ENCODE measurements around the gene PLPP3.
A peak's percentile ranks its signal among the peaks of the same experiment; 100 is the strongest.

Gene PLPP3

DNA sequence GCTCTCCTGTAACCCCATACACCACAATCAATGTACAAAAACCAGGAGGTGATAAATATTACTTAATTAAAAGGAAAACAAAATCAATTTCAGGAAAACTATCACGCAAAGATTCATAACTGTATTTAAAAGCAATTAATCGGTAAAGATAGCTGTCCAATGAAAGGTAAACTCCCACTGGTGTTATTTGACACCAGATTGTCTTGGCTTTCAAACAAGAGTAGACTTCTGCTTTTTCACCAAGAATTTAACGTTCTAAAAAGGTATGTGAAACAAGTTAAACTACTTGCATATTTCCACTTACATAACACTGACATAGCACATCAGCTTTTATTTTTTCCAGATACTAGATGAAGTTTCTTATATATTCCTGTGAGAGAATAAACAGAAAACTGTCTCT is 3.5 kb downstream of the PLPP3 start:
- DNase-seq, result no peak

DNA sequence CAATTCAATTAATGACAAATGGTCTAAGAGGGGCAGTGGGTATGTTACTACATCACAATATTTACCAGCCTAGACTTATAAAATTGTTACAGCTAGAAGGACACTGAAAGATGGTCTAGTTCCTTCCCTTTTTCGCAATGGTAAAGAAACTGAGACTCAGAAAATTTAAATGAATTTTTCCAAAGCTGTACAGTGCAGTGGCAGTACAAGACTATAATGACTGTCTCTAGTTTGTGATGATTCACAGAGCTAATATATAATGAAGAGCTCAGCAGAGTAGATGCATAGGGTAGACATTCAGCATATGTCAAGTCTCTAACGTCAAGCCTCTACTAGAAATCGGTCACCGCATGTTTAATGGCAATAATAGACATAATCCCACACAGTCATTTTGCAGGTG is 4.6 kb downstream of the PLPP3 start:
- no peak for DNase-seq

DNA sequence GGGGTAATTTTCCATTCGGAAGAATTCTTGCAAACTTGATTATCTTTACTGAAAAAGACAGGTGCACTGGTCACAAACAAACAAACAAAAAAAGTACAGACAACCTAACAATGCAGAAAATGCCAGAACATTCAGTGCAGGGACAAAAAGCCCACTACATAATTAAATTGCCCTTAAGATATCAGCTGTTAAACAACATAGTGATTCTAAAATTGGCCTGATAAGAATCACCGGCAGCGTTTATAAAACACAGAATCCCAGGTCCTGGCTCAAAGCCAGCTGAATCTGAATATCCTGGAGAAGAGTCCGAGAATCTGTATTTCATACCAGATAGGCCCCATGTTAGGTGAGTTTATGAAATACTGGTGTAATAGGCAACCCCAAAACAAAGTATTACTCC is 6.1 kb downstream of the PLPP3 start:
- no peak for DNase-seq

DNA sequence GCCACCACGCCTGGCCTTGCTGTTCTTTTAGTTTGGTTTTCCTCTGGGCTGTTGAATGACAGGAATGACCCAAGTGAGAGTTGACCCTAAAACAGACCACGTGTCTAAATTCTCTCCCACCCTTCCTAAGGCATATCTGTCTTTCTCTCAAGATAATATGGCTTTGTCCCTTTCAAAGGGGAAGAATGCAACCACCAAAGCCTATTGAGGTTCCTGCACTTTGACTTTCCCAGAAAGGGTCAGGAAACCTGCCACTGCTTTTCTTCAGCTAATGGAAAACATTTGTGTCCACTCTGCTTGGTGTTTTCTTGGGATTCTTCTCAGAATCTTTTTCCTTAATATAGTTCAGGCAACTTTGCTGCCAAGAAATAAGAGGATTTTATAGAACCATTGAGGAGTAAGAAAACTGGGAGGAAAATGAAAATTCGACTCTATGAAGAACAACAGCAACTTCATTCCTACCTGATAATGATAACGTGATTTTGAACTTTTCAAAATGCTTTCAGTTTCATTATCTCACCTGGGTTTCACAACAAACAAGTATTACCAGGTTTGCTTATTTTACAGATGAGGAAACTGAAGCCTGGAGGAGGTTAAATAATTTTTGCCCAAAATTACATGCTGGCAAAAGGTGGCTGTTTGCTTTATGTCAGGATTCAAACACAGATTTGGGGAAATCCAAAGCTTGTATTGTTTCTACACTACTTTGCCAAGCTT is 6.9 kb downstream of the PLPP3 start:
- no peak for DNase-seq

DNA sequence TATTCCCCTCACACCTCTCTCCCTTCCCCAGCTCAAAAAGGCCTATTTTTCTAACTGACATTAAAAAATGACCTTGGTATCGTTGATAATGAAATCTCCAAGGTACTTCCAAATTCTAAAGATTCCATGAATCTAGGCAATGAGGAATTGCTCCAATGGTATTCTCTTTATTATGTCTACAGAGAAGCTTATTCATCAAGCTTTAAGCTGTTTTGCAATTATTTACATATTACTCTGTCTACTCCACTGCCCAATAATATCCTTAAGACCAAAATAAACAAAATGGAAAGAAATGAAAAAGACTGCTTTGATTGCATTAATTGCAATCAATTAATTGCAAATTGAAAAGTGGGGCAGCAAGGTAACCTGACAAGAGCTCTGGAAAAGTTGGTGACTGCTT is 7.9 kb downstream of the PLPP3 start:
- no peak for DNase-seq

DNA sequence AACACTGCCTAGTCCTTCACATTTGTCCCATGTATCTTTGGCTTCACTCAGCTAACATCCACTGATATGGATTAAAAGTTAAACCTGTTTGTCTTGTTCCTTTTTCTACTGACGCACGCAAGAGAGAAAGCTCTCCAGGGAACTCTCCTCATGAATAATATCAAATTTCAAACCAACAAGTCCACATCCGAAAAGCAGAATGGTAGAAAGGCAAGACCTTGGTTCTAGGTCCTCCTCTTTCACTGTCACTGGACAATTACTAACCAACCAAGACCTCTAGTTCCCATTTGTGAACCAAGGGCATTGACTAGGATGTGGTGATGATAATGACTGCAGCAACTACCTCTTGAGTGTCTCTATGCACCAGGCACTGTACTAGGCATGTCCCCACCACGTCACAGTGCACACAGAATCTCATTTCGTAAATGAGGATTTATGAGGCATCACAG is 8.4 kb downstream of the PLPP3 start:
- DNase-seq, result peak in 1 of 3 experiments; percentile 13

DNA sequence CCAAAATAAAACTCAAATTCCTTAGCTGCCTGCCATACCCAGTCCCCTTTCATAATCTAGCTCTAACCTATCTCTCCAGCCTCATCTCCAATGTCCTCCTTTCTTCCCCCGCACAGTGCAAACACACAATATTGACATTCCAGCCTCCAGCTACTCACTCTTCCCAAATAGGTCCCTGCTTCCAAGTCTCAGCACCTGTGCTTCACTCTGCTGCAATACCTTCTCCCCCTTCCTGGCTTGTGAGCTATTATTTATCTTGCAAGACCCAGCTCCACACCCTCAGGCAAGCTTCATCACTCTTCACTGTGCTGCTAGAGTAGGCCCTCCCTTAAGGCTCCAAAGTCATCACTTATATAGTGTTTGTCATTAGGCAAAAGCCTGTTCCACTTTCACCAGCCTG is 9.7 kb downstream of the PLPP3 start:
- DNase-seq, result peak in 1 of 3 experiments; percentile 19

DNA sequence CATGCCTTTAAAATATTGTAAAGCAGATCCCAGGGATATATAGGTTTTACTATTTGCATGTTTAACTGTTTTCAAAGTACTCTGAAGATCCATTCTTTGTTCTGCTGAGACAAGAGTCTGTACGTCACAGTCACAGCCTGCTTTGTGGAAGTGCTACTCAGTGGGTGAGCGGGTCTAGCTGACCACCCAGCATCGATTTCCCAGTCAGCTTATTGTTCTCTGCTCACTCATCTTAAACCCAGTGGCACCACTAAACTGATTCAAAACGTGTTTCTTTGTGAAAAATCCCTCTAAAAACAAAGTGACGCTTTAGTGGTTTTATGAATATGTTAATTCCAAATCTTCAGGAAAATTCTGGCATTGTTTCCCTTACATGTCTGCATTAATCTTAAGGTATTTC is 12.4 kb downstream of the PLPP3 start:
- DNase-seq, result no peak

DNA sequence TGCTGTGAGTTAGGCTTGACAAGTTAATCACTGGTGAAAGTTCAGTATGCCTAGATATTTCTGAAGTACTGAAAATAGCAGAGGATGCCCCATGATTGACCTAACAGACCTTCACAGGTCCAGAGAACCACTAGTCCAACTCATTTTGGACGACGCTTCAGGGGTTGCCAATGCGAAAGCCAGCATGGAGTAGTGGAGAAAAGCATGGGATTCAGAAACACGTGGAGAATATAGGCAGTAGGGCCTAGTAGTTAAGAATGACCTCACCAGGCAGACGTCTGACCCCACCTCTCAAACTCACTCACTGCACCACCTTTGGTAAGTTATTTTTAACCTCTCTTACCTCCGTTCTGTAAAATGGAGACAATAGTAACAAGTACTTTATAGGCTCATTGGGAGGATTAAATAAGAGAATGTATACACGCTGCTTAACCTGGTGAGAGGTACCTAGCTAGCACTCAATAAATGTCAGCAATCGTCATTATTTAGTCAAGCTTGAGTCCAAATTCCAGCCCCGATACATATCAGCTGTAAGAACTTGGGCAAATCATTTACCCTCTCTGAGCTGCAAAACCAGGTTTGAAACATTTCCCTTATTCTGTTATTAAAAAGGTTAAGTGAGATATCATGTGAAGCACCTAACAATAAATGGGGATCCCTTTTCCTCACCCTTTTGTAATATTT is 13.2 kb downstream of the PLPP3 start:
- DNase-seq, result no peak

DNA sequence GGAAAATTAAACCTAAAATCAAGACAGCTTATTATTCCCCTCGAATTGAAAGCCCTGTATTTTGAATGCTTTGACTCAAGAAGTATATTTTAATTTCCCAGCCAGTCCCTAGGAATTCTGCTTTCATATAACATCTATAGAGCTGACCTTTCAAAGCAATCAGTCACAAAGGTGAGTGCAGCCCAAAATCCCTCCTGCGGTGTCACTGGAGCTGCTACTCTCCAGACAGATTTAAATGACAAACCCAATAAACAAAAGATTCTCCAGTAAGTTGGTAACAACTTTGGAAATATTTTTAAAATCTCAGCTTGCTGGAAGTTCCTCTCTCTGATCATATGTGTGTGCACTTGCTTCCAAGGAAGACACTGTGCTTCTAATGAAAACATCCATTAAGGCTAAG is 14.7 kb downstream of the PLPP3 start:
- no peak for DNase-seq

DNA sequence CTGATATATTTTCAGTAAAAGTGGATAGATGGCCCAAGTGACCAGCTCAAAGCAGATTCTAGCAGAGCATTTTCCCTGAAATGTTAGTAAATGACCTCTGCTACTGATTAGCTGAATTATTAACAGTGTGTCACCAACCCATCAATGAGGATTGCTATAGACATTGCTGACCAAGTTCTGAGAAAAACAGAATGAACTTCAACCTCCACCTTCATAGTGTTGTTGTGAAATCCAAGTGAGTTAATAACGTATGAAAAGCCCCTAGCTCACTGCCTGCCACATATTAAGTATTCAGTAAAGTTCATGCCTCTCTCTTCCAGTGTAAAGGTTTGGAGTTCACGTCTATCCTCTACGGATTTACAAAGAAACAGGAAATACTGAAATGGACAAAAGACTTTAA is 15.8 kb downstream of the PLPP3 start:
- no peak for DNase-seq

DNA sequence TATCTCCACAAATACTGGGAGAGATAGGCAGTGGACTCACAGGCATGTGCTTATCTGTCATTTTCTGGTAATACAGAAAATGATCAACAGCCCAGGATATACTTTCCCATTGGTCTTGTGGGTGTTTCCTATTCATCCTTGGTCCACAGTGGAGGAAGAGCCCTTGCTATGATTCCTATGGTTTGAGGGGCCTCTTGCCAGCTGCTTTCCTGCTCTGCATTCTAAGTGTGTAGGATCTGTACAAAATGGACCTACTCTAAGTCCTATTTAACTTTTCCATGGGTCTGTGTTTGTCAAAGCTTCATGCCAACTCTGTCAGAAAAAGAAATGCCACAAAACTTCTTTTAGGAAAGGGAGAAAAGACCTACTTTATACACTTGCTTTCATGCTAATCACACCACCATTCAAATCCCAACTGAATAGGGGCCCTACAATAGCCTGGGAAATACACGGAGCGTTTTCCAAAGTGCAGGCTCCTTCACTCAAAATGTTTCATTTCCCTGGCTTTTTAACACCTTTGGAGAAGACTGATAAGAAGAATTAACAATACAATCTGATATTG is 16.4 kb downstream of the PLPP3 start:
- DNase-seq, result no peak

DNA sequence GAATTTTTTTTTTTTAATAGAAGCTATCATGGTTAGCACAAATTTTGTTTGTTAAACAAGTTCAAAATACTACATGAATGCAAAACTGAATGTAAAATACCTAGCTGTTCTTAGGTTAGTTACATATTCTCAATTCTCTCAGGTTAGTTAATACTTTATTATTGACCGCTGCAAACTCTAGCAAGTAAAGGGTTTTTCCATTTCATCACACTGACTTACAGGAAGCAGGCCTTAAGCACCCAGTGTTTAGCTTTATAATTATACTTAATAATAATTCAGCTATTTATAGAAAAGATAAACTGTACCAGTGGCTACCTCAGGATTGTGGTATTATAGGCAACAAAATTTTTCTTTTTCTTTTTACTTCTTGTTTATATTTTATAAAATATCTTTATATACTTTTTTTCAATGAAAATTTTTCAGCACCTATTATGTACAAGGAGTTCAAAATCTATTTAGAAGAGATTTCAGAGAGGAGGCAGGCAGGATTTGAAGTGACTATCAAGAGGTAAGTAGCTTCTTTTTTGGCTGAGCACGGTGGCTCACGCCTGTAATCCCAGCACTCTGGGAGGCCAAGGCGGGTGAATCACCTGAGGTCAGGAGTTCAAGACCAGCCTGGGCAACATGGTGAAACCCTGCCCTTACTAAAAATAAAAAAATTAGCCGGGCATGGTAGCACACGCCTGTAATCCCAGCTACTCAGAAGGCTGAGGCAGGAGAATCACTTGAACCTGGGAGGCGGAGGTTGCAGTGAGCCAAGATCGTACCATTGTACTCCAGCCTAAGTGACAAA is 17.9 kb downstream of the PLPP3 start:
- peak in 1 of 3 experiments; percentile 29 for DNase-seq

DNA sequence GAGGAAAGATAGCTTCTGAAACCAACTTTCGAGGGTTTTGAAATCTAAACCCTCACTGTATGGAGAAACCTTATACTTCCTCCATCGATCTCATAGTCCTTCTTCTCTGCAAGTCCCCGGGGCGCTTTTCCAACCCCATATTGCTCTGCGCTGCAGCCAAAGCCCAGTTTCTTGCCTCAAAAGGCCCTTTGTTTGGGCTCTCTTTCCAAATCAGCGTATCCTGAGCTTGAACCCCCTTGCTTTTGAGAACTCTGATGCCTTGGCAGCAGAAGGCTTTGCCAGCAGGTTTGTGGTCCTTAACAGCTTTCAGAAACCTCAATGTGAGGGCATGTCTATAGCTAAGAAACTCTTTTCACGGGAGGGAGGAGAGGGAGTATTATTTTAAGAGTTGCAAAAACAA is 21.6 kb downstream of the PLPP3 start:
- no peak for DNase-seq

DNA sequence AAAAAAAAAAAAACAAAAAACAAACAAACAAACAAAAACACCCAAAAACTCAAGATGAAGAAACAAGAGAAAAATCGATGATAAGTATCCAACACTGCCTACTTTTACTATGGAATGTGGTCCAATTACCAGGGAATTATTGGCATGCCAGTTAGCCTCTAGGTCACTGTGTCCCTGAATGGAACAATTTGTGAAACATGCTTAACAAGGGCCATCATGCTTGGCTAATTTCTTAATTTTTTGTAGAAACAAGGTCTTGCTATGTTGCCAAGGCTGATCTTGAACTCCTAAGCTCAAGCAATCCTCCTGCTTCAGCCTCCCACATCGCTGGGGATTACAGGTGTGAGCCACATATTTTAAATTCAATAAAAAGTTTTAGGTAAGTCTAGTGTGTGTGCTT is 23.9 kb downstream of the PLPP3 start:
- no peak for DNase-seq

DNA sequence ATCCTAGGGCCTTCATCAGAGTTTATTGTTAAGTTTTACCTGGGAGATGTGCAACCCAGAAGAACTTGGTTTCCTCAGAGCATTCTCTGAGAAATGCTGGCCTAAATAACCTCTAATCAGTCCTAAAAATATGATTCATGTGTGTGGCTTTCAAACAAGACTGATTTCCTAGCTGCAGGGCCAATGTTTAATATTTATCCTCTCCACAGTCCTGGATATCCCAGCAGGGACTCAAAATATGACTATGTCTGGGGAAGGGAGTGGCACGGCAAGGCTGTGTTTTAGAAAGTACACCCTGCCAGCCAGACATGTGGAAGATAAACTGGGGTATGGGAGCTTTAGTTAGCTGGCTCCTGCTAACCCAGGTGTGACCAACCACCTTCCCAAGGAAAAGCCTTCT is 26.3 kb downstream of the PLPP3 start:
- DNase-seq, result no peak

DNA sequence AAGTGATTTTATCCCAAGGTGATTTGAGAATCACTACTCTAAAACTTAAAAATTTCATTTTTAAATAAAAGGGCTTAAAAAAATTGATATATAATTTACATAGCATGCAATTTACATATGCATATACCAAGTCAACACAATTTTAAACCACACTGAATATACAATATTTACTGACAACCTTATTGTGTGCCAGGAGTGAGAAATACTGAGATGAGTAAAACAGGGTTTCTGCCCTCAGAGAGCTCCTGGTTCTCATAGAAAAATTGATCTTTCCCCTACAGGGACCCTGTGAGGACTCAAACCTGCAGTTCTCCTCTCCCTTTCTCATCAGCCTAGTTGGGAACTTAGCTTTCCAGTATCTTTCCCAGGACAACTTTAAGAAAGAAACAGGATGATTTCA is 27.0 kb downstream of the PLPP3 start:
- DNase-seq, result no peak

DNA sequence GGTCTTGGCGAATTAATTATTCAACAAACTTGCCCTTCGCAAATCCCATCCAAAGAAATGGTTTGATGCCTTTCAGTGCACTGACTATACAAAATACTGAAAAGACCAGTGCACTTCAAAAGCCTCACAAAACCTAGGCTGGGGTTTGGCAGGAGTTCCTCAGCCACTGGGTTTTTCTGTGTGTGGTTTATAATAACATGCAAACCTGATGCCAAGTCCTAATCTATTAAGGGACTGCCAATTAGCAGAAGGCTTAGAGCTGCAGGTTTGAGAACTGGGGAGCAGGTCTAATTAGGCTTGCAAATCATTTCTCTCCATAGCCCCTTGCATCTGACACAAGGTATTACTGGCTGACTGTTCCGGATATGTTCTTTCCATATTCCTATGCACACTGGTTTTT is 27.7 kb downstream of the PLPP3 start:
- DNase-seq, result no peak

DNA sequence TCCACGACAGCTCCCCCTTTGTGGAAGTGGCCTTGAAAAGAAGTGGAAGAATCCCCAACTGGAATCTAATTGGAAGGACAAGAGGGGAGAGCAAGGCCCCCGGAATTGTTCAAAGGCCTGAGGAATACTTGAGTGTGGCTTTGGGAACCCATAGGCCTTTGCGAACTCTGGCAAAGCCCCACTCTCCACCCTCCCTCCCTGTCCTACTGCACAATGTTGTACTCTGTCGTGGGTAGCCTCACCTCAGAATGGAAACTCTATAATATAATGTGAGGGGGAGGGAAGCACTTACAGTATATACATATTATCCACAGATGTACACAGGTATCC is 28.5 kb downstream of the PLPP3 start:
- DNase-seq, result no peak

DNA sequence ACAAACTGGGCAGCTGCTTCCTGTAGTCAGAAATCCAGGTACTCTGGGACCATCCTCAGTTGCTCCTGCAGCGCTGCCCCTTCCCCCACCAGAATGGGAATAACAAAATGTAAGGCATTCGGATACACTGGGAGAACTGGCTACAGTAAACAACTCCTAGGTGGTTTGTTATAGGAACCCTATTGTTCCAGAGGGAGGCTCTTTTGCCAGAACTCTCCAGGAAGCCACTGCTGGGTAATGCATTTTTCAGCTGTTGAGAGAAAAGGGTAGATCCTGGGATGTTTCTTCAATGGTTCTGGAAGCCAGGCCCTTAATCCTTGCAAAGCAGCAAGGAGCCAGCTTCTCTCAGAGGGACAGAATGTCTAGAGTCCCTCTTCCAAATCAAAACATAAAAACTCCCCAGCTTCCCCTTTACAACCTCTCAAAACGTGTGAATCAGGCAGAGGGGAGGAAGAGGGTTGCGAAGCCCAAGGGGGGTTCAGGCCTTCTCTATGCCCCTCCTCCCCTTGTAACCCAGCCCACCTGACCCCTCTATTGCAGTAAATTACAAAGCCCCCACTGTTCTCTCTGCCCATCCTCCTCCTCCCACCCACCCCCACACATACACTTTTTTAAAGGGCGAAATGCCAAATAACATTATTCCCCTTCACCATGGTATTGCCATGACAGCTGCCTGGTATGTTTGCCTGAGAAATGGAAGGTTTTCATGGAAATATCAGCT is 29.1 kb downstream of the PLPP3 start:
- DNase-seq, result no peak

DNA sequence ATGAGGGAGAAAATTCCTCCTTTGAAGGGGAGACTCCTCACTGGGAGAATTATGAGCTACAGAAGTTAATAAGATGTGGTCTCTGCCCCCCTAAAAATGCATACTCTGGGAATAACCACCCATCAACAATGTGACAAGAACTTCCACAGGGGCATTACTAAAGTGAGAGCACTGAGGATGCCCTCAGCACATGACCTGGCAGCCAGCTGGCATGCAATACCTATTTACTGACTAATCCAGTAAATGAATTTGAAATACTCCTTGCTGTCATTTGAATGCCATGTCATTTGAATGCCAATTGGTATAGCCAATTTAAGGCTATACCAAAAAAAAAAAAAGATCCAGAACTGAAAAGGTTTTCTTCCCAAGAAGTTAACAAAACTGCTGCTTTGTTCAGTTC is 30.8 kb downstream of the PLPP3 start:
- DNase-seq, result no peak

DNA sequence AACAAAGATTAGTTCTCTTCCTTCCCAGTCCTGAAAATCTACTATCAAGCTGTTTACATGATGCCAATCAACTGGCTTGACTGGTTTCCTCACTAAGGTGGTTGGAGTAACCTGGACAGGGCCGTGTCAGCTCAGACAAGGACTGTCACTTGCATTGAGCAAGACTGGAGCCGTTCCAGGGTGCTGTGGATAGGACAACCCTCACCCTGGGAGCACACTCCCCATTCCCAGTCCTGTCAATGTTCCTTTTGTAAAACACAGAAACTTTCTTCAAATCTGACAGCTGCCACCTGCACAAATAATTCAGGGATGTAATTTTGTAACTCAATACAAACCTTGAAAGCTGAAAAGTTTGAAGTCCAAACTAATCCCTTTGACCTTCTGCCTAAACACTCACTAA is 31.4 kb downstream of the PLPP3 start:
- DNase-seq, result no peak

DNA sequence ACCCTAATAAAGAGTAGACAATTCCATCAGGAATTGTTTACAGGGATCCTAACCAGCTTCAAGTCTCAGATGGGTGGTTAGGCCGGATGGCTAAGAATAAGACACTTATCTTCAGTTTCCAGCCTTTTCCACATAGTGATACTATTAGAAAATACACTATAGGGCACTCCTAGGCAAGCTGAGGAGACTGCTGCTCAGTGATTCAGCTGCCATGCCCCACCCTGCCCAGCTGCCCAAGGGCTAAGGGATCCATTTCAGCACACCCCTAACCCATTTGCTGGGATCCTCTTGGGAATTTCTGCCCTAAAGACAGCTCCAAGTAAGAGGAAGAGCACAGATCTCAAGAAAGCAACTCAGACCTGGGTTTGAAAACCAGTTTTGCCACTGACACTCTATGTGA is 31.9 kb downstream of the PLPP3 start:
- no peak for DNase-seq
